Lower leg skin (tissue), 3 donors: ENCODE measurements around the gene CTNNA2.

Experiments
- CTCF ChIP-seq, 3 donors: fragments of 450-650 bp; IDR thresholded peaks; one replicate each; pipeline ENCODE4 v1.5.1; 2016; ENCODE audit warnings: antibody characterized with exemption in 3 of 3, mild to moderate bottlenecking in 3 of 3, moderate library complexity in 2 of 3
- POLR2A ChIP-seq, 2 donors: fragments of 450-650 bp; IDR thresholded peaks; one replicate each; pipeline ENCODE4 v1.6.1; 2016 to 2017; ENCODE audit warnings: antibody characterized with exemption in 2 of 2, mild to moderate bottlenecking in 1 of 2, moderate library complexity in 1 of 2

GRCh38 chr2:80413136-80413535, 900.3 kb downstream of the CTNNA2 start:
- TF ChIP-seq CTCF (IDR thresholded peaks at IDR 0.05), result no peak
- TF ChIP-seq POLR2A (IDR thresholded peaks at IDR 0.05), result no peak
